H1 (cell line): ENCODE results near the gene CRABP1. TPM values are rescaled to one million over a fixed set of nuclear protein-coding genes. Genes with fewer than 3 reads are reported as not detected.

ENCODE experiments used
- CTCF ChIA-PET: fragments of 300-600 bp; sonication (Branson Sonifier 250); formaldehyde crosslinking; loops from one replicate; lab custom pipeline; 2021; ENCODE audit not compliant: partially characterized antibody; lab: Charles Lee
- POLR2A ChIA-PET: fragments of 300-600 bp; sonication (Branson Sonifier 250); formaldehyde crosslinking; loops from one replicate; lab custom pipeline; 2021; ENCODE audit warnings: inconsistent platforms; ENCODE audit not compliant: partially characterized antibody; lab: Charles Lee
- DNase-seq, 2 experiments: peaks; one replicate each; pipeline versions ENCODE4 v3.0.0 to v3.0.0-alpha.2; 2010 to 2022; ENCODE audit warnings: low spot score in 2 of 2, low read depth in 1 of 2, mixed read lengths in 1 of 2
- FAIRE-seq: peaks from 2 replicates; lab custom pipeline; 2011; peaks lifted over from hg19 to GRCh38; lab: Jason Lieb, UNC
- H2AFZ ChIP-seq: 2 replicates; pipeline ENCODE4 v1.8.1; 2012; ENCODE audit warnings: low read length, inconsistent platforms
- H2AK5ac ChIP-seq: 2 replicates; pipeline ENCODE4 v1.6.1; 2013; ENCODE audit warnings: low read depth, low read length
- H2BK120ac ChIP-seq: replicated peaks from 2 replicates; pipeline ENCODE3; 2013; ENCODE audit warnings: low read depth, low read length, inconsistent platforms
- H2BK12ac ChIP-seq: 2 replicates; pipeline ENCODE4 v1.6.1; 2013; ENCODE audit warnings: low read depth, low read length
- H2BK15ac ChIP-seq: 2 replicates; pipeline ENCODE4 v1.6.1; 2013; ENCODE audit warnings: low read length
- H2BK20ac ChIP-seq: 2 replicates; pipeline ENCODE4 v1.6.1; 2013; ENCODE audit warnings: low read length
- H2BK5ac ChIP-seq: 2 replicates; pipeline ENCODE4 v1.6.1; 2013; ENCODE audit warnings: low read depth, low read length
- H3K14ac ChIP-seq: 2 replicates; pipeline ENCODE4 v1.6.1; 2013; ENCODE audit warnings: inconsistent platforms; ENCODE audit not compliant: insufficient read length
- H3K18ac ChIP-seq: 2 replicates; pipeline ENCODE4 v1.6.1; 2013; ENCODE audit warnings: low read length; ENCODE audit errors: extremely low read depth
- H3K23ac ChIP-seq: 2 replicates; pipeline ENCODE4 v1.6.1; 2013; ENCODE audit warnings: inconsistent platforms; ENCODE audit not compliant: insufficient read length
- H3K23me2 ChIP-seq: 2 replicates; pipeline ENCODE4 v1.6.1; 2013; ENCODE audit warnings: low read depth, low read length
- H3K27ac ChIP-seq: 2 replicates; pipeline ENCODE4 v1.6.1; 2011; ENCODE audit warnings: low read depth, low read length, inconsistent platforms
- H3K27me3 ChIP-seq, 4 experiments: replicated peaks in 1 of 4; 1 replicate in 1 of 4; 2 replicates in 3 of 4; pipeline versions ENCODE4 v1.6.1 to v1.8.1; 2011 to 2013; ENCODE audit warnings: low read length in 3 of 4, mild to moderate bottlenecking in 3 of 4, inconsistent platforms in 2 of 4, mixed read lengths in 2 of 4, moderate library complexity in 1 of 4; ENCODE audit not compliant: control insufficient read depth in 3 of 4, insufficient read depth in 3 of 4; ENCODE audit errors: extremely low read depth in 1 of 4
- H3K36me3 ChIP-seq, 4 experiments: 2 replicates each; pipeline versions ENCODE4 v1.6.1 to v1.8.1; 2011 to 2013; ENCODE audit warnings: mild to moderate bottlenecking in 4 of 4, low read length in 3 of 4, moderate library complexity in 2 of 4, control low read depth in 1 of 4, inconsistent platforms in 1 of 4; ENCODE audit not compliant: insufficient read depth in 4 of 4, control insufficient read depth in 2 of 4
- H3K4ac ChIP-seq: replicated peaks from 2 replicates; pipeline ENCODE3; 2013; ENCODE audit warnings: low read length, low read depth, mixed read lengths, inconsistent platforms; ENCODE audit not compliant: insufficient read length
- H3K4me1 ChIP-seq, 4 experiments: replicated peaks in 1 of 4; 1 replicate in 1 of 4; 2 replicates in 3 of 4; pipeline versions ENCODE4 v1.6.1 to v1.8.1; 2011 to 2013; ENCODE audit warnings: low read length in 3 of 4, inconsistent platforms in 2 of 4, mixed read lengths in 1 of 4; ENCODE audit not compliant: insufficient read depth in 4 of 4, control insufficient read depth in 3 of 4
- H3K4me2 ChIP-seq, 2 experiments: 2 replicates each; pipeline versions ENCODE4 v1.6.1 to v1.8.1; 2011 to 2013; ENCODE audit warnings: low read depth in 2 of 2, low read length in 2 of 2, control low read depth in 1 of 2, inconsistent platforms in 1 of 2, mild to moderate bottlenecking in 1 of 2; ENCODE audit not compliant: insufficient read depth in 1 of 2
- H3K4me3 ChIP-seq, 4 experiments: fragments of 200-600, 300-600 bp in 1 of 4; sonication (generic), shearing (Covaris generic), sonication (Bioruptor Twin) in 1 of 4; 2 replicates each; pipeline versions ENCODE4 v1.5.1 to v1.8.1; 2011 to 2016; ENCODE audit warnings: low read length in 4 of 4, low read depth in 3 of 4, control low read depth in 2 of 4, inconsistent platforms in 2 of 4, mild to moderate bottlenecking in 2 of 4, mixed read lengths in 1 of 4, moderate library complexity in 1 of 4; ENCODE audit not compliant: insufficient read depth in 2 of 4; ENCODE audit errors: extremely low read depth in 1 of 4
- H3K56ac ChIP-seq: replicated peaks from 2 replicates; pipeline ENCODE3; 2013; ENCODE audit warnings: low read depth, mild to moderate bottlenecking, mixed read lengths, low read length, inconsistent platforms; ENCODE audit not compliant: insufficient read length
- H3K79me1 ChIP-seq: 2 replicates; pipeline ENCODE4 v1.6.1; 2013; ENCODE audit warnings: low read depth, low read length, control low read depth
- H3K79me2 ChIP-seq, 2 experiments: 2 replicates each; pipeline versions ENCODE4 v1.6.1 to v1.8.1; 2012 to 2013; ENCODE audit warnings: low read length in 2 of 2, mild to moderate bottlenecking in 2 of 2, inconsistent platforms in 1 of 2; ENCODE audit not compliant: insufficient read depth in 2 of 2, control insufficient read depth in 1 of 2
- H3K9ac ChIP-seq, 4 experiments: replicated peaks in 1 of 4; 1 replicate in 1 of 4; 2 replicates in 3 of 4; pipeline versions ENCODE4 v1.6.1 to v1.8.1; 2011 to 2013; ENCODE audit warnings: low read depth in 3 of 4, low read length in 3 of 4, control low read depth in 2 of 4, mild to moderate bottlenecking in 2 of 4, moderate library complexity in 2 of 4, inconsistent platforms in 1 of 4; ENCODE audit errors: extremely low read depth in 1 of 4
- H3K9me3 ChIP-seq, 2 experiments: 2 replicates each; pipeline versions ENCODE4 v1.6.1 to v1.8.1; 2012 to 2013; ENCODE audit warnings: mild to moderate bottlenecking in 2 of 2, moderate library complexity in 2 of 2, control low read depth in 1 of 2, inconsistent platforms in 1 of 2, low read depth in 1 of 2, low read length in 1 of 2, mixed read lengths in 1 of 2; ENCODE audit not compliant: insufficient read depth in 2 of 2
- H4K20me1 ChIP-seq, 2 experiments: replicated peaks in 1 of 2; 2 replicates each; pipeline versions ENCODE3 to v1.8.1; 2011 to 2013; ENCODE audit warnings: inconsistent platforms in 2 of 2, low read length in 2 of 2, mild to moderate bottlenecking in 1 of 2; ENCODE audit not compliant: insufficient read depth in 2 of 2, control insufficient read depth in 1 of 2
- H4K5ac ChIP-seq: 2 replicates; pipeline ENCODE4 v1.6.1; 2013; ENCODE audit warnings: low read length, low read depth, mixed read lengths, inconsistent platforms; ENCODE audit not compliant: insufficient read length
- H4K8ac ChIP-seq: 2 replicates; pipeline ENCODE4 v1.8.0; 2013; ENCODE audit warnings: mild to moderate bottlenecking, moderate library complexity, low read length, inconsistent platforms; ENCODE audit not compliant: insufficient read depth; ENCODE audit errors: extremely low read depth
- H4K91ac ChIP-seq: replicated peaks from 2 replicates; pipeline ENCODE3; 2013; ENCODE audit warnings: low read length, mixed read lengths, inconsistent platforms; ENCODE audit not compliant: insufficient read length
- CEBPB ChIP-seq: IDR thresholded peaks from 2 replicates; pipeline ENCODE4 v1.6.1; 2012; ENCODE audit warnings: low read depth, low read length
- CTCF ChIP-seq, 3 experiments: IDR thresholded peaks; 1 replicate in 2 of 3; 2 replicates in 1 of 3; pipeline versions ENCODE4 v1.5.1 to v1.6.1; 2011; ENCODE audit warnings: low read length in 3 of 3, mild to moderate bottlenecking in 3 of 3, inconsistent platforms in 2 of 3, low read depth in 1 of 3, moderate library complexity in 1 of 3; ENCODE audit not compliant: insufficient read depth in 1 of 3; ENCODE audit errors: control extremely low read depth in 1 of 3
- GTF2F1 ChIP-seq: IDR thresholded peaks from 2 replicates; pipeline ENCODE4 v1.6.1; 2012; ENCODE audit warnings: low read depth, low read length, improper control_type of control experiment, borderline replicate concordance
- SIRT6 ChIP-seq: IDR thresholded peaks from one replicate; pipeline ENCODE4 v1.7.1; 2012; ENCODE audit warnings: low read length, inconsistent platforms
- WGBS, 2 experiments: shearing (Covaris generic) in 1 of 2; methylation state at CpG; one replicate each; pipeline versions ENCODE4 v1.1.6 to v1.1.7; 2013 to 2015; ENCODE audit warnings: low lambda C conversion rate in 2 of 2, mixed read lengths in 2 of 2, inconsistent platforms in 1 of 2, low coverage in 1 of 2, missing lambda C conversion rate in 1 of 2; ENCODE audit not compliant: insufficient replicate concordance in 2 of 2, insufficient coverage in 1 of 2, insufficient read length in 1 of 2; ENCODE audit errors: extremely low coverage in 1 of 2, missing lambda C conversion rate in 1 of 2; 5-methylcytosine and 5-hydroxymethylcytosine counted together
- polyA plus RNA-seq, 7 experiments: library from polyadenylated mRNA; depleted of rRNA in 3 of 7; stranded (reverse) in 5 of 7; unstranded in 2 of 7; fragments of >200 nt in 5 of 7; fragments of 200-250 nt in 2 of 7; gene quantifications; 1 replicate in 5 of 7; 2 replicates in 1 of 7; 4 replicates in 1 of 7; pipeline versions ENCODE4 v1.2.1 to v1.2.3, GENCODE V29; 2011 to 2013; ENCODE audit warnings: missing spikeins in 2 of 7, mixed read lengths in 2 of 7
- total RNA-seq: library from RNA; stranded (reverse); fragmentation: NEBNext Ultra II Directional; extraction: Animal tissue kit (Norgen Biotek cat#: 25700); gene quantifications from 2 replicates; pipeline ENCODE4 v1.2.1, GENCODE V29; 2021

The CRABP1 gene
- total and polyA plus RNA-seq, 2 of the 8 experiments (the other 6 are each of a cell fraction or from before 2014, with no cell fraction given): 385 to 655 TPM

- Histone ChIP-seq H2AFZ (no peak overlapping the region), H3K79me1 (no peaks in the 10 kb centered on the region), H3K36me3 (peaks cover 7 to 36% (median 21%) of the 10 kb centered on the region in 4 experiments; a peak in 7 of 8 replicates), H3K4me2 (peak overlapping the region; percentile 82 to 96), H3K79me2 (peaks cover 0 to 9% of the 10 kb centered on the region in 2 experiments; a peak in 1 of 4 replicates), H3K9ac (peak overlapping the region in 2 of 4 experiments; percentile 45 to 51; a peak in 1 of 7 replicates), H3K4me1 (peaks cover 2 to 17% (median 8%) of the 10 kb centered on the region in 4 experiments; a peak in 5 of 7 replicates), H2BK15ac (peak overlapping the region; percentile 83; the same call in 1 of the 2 replicates), H2BK5ac (no peak overlapping the region), H3K56ac (no peak overlapping the region), H4K20me1 (no peaks in the 10 kb centered on the region), H3K14ac (no peak overlapping the region), H3K27me3 (peaks cover 0 to 24% (median 16%) of the 10 kb centered on the region in 4 experiments; a peak in 5 of 7 replicates), H2AK5ac (no peak overlapping the region), H3K4ac (no peak overlapping the region), H3K18ac (no peak overlapping the region), H3K27ac (no peak overlapping the region), H2BK20ac (no peak overlapping the region), H4K8ac (no peak overlapping the region), H2BK12ac (no peak overlapping the region), H4K5ac (no peak overlapping the region), H3K9me3 (no peaks in the 10 kb centered on the region), H3K23ac (no peak overlapping the region), H3K23me2 (peaks cover 13% of the 10 kb centered on the region), H4K91ac (no peak overlapping the region), H2BK120ac (no peak overlapping the region), H3K4me3 (peak overlapping the region; percentile 39 to 78 (median 66); a peak in 5 of 8 replicates)
- DNase-seq: no peak
- POLR2A ChIA-PET: interaction anchor here (0.6 to 2.8 kb wide), 7 partner anchors 20 to 139 kb away, joined by 3 to 15 read pairs (median 6); no protein-coding TSS in a partner anchor
- 59% methylated on average over 5 of the region's 5 CpGs; no CpG with 5 or more reads in 1 of the 2 experiments for WGBS, 2 experiments
- no peak for FAIRE-seq
- CTCF ChIA-PET: interaction anchor here (0.6 to 5.4 kb wide), 4 partner anchors 16 to 82 kb away, joined by 4 to 30 read pairs (median 6); no protein-coding TSS in a partner anchor
- no peak for TF ChIP-seq GTF2F1
- TF ChIP-seq SIRT6: no peak
- no peak for TF ChIP-seq CTCF (IDR thresholded peaks at IDR 0.05; ENCODE audit: control extremely low read depth in 1 of 3, insufficient read depth in 1 of 3, low read depth in 1 of 3, low read length in 3 of 3)
- TF ChIP-seq CEBPB: no peak
Observed at GRCh38 chr15:78342021-78342420, 1.9 kb downstream of the CRABP1 start.
